HPDE6-E6E7 (cell line): Measurements from ENCODE around the gene RHO.

Source experiments
- DNase-seq: peaks from one replicate; pipeline ENCODE4 v3.0.0; 2011; ENCODE audit warnings: missing footprints; ENCODE audit errors: extremely low spot score

The RHO gene

GRCh38 chr3:129577366-129577765 lies 48.9 kb downstream of the RHO start:
- no peak for DNase-seq

- DNase-seq, result no peak
These were observed 49.7 kb downstream of the RHO start for GRCh38 chr3:129577925-129578786.

GRCh38 chr3:129579991-129580390 lies 51.6 kb downstream of the RHO start:
- no peak for DNase-seq

GRCh38 chr3:129581623-129582022 lies 53.2 kb downstream of the RHO start:
- DNase-seq, result no peak

GRCh38 chr3:129582799-129583198 lies 54.4 kb downstream of the RHO start:
- no peak for DNase-seq

- no peak for DNase-seq
These were observed 54.9 kb downstream of the RHO start for GRCh38 chr3:129583289-129583688.

- DNase-seq, result no peak
These were observed 56.2 kb downstream of the RHO start for GRCh38 chr3:129584631-129585030.
